Activated CD4-positive, alpha-beta T cell treated with anti-CD3 and anti-CD28 coated beads, Interleukin-10, Interleukin-2, amounts not matched to agents 100 ng/mL and 50 ng/mL, durations not matched to agents 16 hours and 8 hours (primary cell): ENCODE results near the gene TMEM26.

ENCODE experiments used
- DNase-seq: peaks from one replicate; pipeline ENCODE4 v3.0.0-alpha.2; 2020

Gene TMEM26

GRCh38 chr10:61458031-61458430, 4.8 kb upstream of the TMEM26 start:
- no peak for DNase-seq

GRCh38 chr10:61456095-61456789, 3.1 kb upstream of the TMEM26 start:
- no peak for DNase-seq

DNA sequence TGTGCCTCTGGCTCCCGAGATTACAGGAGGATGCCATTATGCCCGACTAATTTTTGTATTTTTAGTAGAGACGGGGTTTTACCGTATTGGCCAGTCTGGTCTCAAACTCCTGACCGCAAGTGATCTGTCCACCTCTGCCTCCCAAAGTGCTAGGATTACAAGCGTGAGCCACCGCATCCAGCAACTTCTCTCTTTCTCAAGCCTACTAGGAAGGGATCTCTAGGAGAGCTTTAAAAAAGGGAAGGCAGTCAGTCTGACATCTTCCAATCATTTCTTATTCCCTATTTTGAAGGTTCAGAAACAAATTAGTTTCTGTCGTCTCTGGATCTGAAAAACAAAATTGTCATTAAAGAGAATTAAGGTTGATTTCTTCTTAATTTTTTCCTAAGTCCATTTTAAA, 2.5 kb upstream of the TMEM26 start:
- DNase-seq = no peak

- no peak for DNase-seq
These were observed 1.4 kb upstream of the TMEM26 start for GRCh38 chr10:61454541-61454940.

DNA sequence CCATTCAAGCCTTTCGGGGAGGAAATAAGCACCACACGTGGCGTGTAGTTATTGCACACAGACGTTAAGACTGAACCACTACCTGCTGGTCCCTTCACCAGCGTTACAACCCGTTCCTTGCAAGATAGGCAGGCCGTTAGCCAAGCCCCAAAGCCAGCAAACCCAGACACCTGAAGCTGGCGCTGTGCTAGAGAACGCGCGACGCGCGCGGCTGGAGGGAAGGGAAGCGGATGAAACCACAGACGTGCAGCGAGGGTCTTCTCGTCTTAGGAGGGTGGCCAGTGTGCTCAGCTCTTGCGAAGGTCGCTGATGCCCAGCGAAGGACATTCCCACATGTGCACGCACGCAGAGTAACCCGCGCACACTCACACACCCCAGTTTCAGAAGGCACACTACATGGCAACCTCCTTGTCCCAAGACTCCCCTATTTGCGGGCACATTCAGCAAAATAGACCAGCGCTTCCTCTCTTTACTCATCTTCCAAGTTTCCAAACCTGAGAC, 980 bp downstream of the TMEM26 start:
- no peak for DNase-seq

DNA sequence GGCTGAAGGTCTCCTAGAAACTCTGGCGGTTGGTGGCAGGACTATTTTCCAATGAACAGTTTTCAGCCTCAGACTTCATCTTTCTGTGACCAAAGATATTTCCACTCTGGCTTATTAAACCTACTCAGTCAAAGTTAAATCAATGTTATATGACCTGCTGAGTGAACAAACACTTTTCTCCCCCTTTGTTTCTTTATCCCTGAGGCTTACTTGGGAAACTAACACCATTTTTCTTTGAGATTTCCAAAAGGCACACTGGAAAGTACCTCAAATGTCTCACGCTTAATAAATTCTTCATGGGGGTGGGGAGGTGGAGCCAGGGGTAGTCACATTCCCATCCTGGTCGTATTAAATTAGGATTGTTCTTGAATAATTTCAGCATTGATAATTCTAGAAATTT, 1.8 kb downstream of the TMEM26 start:
- DNase-seq = no peak

GRCh38 chr10:61448841-61449600, 4.2 kb downstream of the TMEM26 start:
- no peak for DNase-seq

DNA sequence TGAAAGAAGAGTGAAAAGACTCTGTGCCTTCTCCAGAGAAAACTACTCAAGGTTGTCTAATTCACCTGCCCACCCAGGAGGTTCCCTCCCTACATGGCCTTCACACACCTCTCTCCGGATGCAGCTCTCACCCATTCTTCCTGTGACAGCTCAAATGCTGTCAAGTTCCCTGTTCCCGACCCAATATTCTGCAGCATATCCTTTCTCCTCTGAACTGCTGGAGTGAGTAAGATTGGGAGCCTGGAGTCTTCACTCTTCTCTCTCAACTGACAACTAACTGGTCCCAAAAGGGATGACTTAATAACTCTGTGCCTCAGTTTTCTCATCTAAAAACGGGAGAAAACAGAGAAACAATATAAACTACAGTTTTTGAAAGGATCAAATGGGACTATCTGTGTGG, 5.1 kb downstream of the TMEM26 start:
- DNase-seq = no peak

DNA sequence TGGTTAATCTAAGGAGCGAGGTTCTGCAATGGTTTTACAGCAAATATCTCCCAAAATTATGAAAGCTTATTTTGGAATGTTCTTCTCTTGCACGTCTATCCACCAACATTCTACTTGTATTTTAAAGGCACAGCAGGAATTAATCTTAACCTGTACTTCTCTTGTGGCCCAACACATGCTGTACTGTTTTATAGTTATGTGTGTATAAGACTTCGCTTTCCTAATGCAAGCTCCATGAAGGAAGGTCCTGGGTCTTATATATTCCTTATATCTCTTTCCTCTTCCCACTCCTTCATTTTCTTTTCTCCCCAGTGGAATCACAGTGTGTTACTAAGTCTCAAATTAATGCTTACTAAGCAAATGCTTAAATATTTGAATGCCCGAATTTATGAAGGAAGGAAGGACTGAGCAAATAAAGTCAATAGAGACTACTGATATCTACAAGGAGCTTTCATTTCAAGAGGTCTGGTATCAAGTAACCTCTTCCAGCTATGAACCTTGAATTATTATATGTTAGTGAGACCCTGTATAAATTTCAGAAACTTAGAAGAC, 14.0 kb downstream of the TMEM26 start:
- no peak for DNase-seq

GRCh38 chr10:61438141-61438988, 14.8 kb downstream of the TMEM26 start:
- no peak for DNase-seq

GRCh38 chr10:61423178-61423577, 30.0 kb downstream of the TMEM26 start:
- no peak for DNase-seq

DNA sequence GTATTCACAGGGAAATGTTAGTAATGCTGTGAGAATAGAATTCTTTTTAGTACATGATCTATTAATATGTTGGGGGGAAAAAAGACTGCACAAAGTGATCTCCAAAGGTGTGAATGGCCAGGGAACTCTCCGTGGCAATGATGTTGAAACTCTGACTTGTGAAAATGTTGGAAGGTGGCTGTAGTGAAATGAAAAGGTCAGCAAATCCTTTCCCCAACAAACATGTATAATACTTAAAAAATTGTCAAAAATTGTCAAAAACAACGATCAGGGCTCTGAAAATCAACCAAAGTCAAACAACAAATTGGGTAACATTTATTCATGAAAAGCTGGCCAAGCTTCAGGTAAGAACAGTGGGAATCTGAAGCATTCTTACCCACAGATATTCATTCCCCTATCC, 35.5 kb downstream of the TMEM26 start:
- DNase-seq = no peak

DNA sequence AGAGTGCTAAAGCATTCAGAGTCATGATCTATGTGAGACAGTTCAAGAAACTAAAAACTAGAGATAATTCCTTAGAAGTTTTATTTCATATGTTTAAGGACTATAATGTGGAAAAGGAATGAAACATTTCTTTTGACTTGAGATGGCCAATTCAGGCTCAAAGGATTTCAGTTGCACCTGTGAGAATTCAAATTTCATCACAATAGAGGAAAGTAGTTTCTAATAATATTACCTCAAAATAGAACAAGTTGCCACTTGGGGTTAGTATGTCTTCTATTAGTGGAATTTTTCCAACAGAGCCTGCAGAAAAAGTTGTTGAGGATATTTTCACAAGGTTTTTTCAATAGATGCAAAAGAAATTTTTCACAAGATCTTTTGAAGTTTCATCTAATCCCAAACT, 37.4 kb downstream of the TMEM26 start:
- no peak for DNase-seq

- DNase-seq = no peak
These were observed 41.5 kb downstream of the TMEM26 start for GRCh38 chr10:61411706-61412105.

- DNase-seq = no peak
These were observed 42.7 kb downstream of the TMEM26 start for GRCh38 chr10:61410353-61411070.

DNA sequence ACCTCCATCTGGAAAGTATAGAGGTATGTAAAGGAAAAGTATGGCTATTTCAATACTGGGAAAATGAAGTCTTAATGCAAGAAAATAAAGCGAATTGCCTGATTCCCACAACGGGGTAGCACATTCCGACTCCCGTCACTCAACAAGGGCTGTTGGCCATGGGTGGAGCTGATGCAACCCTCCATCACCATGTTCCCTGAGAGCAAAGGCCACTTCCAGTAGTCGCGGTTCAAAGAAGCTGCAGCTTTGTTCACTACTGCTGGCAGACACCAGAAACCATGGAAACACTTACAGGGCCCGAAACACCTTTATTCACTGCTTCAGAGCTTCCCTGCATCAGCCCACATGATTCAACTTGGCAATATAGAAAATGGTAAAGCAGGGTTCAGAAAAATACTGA, 44.0 kb downstream of the TMEM26 start:
- no peak for DNase-seq

- DNase-seq = no peak
These were observed 45.1 kb downstream of the TMEM26 start for GRCh38 chr10:61408105-61408504.

DNA sequence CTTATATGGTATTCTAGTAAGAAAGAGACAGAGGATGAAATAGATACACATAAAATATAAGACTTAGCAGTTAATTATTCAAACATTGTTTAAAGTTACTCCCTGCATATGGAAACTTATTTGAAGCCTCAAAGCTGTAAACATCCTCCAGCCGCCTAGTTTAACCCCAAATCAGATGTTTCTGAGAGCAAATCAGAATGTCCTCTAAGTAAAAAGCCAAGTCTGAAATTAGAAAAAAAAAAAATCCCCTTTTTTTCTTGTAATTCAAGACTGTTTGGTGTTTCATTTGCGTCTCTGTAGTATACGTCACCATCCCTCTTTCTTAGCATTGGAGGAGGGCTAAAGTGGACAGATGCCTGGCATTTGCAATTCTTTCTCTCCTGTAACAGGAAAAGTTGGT, 46.4 kb downstream of the TMEM26 start:
- DNase-seq = no peak

DNA sequence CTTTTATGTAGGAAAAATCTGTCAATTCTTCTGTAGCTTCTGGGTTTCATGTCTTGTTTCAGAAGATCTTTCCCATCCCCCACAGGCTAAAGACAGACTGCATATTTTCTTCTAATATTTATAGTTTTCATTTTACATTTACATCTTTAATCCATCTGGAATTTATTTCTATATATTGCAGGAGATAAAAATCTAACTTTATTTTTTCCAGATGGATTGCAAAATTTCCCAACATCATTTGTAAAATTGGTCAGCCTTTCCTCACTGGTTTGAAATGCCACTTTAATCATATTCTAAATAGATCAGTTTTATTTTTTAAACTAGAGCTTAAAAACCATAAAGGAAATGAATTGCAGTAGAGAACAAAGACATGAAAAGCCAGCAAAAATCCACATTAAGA, 46.9 kb downstream of the TMEM26 start:
- no peak for DNase-seq

DNA sequence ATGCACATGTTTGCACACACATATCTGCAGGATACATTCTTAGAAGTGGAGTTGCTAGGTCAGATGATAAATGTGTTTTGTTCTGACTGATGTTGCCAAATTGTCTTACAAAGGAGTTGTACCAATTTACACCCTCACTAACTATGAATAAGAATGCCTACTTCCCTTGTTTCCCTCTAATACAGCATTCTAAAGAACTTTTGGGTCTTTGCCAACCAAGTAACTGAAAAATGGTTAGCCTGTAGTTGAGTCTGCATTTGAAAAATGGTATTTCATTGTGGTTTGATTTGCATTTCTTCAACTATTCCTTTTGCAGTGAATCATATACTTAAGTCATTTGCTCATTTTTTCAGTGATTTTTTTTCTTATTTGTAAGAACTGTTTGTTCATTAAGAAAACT, 48.4 kb downstream of the TMEM26 start:
- no peak for DNase-seq

GRCh38 chr10:61400524-61400923, 52.7 kb downstream of the TMEM26 start:
- no peak for DNase-seq

GRCh38 chr10:61399406-61399805, 53.8 kb downstream of the TMEM26 start:
- DNase-seq = no peak
